NCI-H748 treated with DMSO at 0.1 percent for 48 hours (cell line): ENCODE measurements around the gene ANXA8.
"Not testable (repeated sequence)": the region's sequence is repeated elsewhere in the genome, so short reads cannot be mapped to it uniquely, and the experiment has no call there.

Experiments
- DNase-seq: peaks from one replicate; lab custom pipeline; 2025; lab: John Stamatoyannopoulos, UW

ANXA8 gene

DNA sequence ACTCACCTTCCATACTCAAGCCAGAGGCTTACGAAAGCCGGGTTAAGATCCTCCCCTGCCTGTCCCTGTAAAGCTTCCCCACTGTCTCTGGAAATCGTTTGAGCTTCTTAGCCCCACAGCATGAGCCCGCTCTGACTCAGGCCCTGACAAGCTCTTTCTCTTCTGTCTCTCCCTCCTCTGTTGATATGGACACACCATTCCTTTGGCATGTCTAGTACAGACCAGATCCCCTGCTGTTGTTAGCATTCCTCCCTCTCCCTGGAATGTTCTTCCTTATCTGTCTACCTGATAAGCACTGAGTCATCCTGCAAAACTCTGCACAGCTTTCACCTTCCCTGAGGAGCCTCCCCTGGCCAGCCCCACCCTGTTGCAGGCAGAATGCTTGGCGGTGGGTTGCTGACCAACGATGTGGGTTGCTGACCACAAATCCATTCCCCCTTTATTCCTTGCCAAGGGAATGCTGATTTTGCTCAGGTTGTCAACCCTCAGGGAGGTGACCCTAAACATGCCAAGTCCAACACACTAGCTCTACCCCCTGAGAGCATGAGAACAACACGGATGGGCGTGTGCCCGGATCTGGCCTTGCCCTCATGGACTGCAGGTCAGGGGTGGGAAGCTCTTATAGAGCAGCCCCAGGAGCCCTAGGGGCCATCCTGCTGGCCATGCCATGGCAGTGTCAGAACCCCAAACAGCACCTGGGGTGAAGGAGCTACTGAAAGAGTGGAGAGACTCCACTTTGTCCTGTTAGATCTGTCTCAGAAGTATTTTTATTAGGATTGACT lies 21.1 kb downstream of the ANXA8 start:
- DNase-seq: not testable (repeated sequence)

DNA sequence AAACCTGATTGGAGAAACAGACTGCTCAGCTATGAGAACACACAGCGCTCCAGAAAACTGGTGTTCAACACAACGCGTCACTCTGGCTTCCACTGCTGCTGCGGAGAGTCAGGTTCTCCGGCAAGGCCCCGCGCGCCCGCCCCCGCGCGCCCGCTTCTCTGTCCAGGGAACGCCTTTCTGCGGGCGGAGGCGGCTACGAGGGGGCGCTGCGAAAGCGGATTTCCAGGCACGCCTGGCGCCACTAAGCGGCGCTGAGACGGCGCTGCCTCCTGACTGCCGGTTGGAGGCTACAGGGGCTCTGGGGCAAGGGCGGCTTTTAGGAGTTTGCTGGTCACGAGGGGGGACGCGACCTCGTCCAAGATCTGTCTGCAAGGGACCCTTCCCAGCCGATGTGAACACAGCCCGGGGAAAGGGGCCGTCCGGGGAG lies 22.6 kb downstream of the ANXA8 start:
- DNase-seq: not testable (repeated sequence)

DNA sequence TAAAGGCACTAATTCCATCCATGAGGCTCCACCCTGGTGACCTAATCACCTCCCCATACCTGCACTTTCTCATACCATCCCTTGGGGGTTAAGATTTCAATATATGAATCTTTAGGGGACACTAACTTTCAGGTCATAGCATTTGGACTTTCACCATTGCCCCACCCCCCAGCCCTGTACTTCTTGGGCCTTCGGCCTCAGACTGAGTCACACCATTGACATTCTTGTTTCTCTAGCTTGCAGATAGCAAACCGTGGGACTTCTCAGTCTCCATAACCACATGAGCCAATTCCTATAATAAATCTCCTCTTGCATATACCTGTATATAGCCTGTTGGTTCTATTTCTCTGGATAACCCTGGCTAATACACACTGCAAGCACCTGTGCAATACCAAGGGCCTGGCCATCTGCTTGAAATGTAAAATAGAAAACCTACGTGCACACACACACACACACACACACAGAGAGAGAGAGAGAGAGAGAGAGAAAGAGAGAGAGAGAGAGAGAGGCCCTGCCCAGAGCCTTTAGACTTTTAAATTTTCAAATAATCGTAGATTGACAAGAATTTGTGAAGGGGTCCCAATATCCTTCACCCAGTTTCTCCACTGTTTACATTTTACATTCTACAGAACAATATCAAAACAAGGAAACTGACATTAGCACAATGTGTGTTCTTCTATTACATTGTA lies 25.3 kb downstream of the ANXA8 start:
- DNase-seq: no peak

DNA sequence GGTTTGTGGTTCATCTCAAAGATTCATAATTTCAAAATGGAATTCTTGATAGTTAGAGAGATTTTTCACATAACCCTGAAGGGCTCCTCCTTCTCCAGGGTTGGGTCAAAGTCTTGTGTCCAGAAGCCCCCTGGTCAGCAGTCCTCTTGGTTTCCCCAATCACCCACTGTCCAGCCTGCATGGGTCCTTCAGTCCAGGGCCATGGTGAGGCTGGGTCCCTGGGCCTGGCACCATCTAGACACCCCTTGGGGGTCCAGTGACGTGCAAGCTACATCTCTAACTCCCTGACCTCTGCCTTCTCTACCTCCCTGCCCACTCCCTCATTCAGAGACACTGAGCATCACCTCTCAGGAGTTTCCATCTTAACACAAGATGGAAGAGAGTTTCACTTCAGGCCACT lies 26.1 kb downstream of the ANXA8 start:
- DNase-seq: no peak

DNA sequence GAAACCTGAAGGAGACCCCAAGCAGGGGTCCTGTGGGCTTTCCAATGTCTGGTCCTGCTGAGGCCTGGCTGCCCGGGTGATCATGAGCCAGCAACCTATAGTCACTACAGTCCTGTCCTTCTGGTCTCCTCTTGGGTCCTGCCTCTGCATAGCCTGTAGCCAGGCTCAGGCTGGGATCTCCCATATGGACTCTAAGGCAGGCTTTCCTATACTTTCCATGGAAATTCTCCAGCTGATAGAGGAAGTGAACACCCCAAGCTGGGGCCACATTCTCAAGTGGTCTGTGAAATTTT lies 26.4 kb downstream of the ANXA8 start:
- no peak for DNase-seq

DNA sequence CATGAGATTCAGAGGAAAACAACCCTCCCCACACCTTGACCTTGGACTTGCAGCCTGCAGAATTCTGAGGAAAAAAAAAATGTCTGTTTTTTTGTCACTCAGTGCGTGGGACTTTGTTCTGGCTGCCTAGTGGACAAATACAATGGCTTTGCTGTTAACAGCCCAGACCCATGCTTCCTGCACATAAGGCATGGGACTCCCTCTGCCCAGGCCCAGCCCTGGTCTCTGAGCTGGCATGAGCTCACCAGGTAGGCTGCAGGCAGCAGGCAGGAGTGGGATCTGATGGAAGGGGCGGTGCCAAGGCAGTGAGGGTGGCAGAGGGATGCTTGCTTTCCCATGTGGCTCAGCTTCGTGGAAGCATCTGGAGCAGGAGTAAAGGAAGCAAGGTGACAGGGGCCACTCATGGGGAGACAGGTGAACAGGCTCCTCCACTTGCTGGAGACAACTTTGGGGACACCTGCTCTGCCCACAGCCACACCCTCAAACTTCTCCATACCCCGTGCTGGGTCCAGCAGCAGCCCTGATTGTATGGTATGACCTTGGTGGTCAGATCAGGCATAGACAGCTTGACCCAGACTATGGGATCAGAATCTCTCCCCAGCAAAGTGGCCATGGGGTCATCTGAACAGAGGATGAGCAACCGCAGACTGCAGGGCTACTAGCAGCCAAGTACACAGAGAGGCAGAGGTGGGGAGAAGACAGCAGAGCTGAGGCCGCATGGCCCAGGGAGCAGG lies 27.0 kb downstream of the ANXA8 start:
- DNase-seq: no peak

DNA sequence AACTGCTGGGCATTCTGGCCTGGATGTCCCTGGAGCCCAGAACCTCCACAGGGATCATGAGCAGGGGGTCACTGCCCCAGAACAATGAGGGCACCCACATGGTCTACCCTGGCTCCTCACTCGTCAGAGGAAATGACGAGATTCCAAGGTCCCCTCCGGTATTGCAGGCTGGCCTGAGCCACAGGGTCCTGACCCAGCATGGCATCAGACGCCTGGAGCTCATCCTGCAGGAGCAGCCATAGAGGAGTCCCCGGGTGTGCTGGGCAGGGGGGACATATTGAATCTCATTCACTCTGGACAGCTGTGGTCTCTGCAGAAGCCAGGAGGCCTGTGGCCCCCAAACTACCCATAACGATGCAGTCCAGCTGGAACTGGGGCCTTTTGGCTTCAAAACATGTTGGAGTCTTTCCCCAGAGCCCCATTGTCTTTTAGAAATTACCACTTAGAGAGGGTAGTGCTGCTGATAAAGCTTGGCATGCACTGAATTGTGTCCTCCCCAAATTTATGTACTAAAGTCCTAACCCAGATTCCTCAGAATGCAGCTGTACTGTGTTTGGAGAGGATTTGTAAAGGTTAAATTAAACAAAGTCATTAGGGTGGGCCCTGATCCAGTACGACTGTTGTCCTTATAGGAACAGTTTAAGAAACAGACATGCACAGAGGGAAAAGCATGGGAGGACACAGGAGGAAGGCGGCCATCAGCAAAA lies 27.7 kb downstream of the ANXA8 start:
- no peak for DNase-seq

DNA sequence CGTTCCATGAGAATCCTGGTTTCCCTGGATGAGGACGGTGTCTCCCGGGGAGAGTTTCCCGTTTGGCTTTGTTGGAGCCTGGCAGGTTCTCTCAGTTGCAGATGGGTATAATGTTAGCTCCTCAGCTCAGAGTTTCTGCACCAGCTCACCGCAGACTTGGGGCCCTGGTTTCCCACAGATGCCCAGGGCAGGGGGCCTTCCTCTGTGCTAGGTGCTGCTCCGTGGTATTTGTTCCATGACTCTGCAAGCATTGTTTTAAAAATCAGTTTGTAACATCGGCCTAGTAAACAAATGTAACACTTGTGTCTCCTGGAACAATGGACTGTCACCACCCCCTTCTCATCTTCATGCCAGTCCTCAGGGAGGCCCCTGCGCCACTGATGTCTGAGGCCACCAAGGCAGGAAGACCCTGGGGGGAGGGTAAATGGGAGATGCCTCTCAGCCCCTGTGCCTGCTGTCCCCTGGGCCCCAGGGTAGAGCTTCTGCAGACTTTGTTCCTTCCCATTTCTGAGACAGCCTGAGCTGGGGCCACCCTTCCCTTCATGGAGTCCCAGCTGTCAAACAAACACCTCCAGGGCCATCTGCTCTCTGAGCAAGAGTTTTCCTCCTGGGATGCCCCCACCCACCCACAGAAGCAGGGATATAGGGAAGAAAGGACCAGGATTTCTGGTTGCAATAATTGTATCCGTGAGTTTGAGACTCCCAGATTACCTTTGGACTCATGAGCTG lies 28.4 kb downstream of the ANXA8 start:
- DNase-seq: not testable (repeated sequence)

DNA sequence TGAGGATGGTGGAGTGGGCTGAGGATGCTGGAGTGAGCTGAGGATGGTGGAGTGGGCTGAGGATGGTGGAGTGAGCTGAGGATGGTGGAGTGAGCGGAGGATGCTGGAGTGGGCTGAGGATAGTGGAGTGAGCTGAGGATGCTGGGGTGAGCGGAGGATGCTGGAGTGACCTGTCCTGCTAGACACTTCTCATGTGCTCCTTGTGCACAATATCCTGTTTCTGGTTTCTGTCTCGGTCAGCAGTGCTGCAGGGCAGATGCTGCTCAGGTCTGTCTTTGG lies 29.2 kb downstream of the ANXA8 start:
- no peak for DNase-seq

DNA sequence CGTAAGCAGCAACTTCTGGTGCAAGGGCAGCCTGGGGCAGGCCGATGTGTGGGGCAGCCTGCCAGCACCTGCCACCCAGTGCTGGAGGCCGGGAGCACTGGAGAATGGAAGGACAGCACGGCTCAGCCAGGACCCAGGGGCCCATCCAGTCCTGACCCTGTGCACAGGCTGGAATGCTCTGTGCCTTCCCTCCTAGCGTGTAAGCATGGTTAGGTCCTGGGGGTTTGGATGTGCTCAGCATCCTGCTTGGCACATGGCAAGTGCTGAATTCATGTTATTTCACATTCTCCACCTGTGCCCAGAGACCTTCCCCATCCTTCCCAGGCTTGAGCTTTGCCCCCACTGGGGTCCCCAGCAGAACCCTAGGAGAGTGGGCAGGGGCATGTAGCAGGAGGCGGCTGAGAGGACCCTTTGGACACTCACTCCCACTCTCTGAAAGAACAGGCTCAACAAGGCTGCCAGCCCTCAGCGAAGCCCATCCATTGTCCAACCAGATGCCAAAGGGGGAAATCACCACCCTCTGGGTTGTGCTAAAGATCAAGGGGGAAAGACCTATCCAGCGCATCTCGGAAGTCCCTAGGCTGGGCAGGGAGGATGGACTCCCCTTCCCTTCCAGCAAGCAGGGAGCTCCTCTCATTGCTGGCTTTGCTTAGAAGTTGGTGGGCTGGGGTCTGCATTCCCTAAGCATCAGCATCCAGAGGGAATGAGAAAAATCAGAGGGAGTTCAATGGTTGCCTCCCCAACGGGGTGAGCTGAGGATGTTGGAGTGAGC lies 29.7 kb downstream of the ANXA8 start:
- no peak for DNase-seq

DNA sequence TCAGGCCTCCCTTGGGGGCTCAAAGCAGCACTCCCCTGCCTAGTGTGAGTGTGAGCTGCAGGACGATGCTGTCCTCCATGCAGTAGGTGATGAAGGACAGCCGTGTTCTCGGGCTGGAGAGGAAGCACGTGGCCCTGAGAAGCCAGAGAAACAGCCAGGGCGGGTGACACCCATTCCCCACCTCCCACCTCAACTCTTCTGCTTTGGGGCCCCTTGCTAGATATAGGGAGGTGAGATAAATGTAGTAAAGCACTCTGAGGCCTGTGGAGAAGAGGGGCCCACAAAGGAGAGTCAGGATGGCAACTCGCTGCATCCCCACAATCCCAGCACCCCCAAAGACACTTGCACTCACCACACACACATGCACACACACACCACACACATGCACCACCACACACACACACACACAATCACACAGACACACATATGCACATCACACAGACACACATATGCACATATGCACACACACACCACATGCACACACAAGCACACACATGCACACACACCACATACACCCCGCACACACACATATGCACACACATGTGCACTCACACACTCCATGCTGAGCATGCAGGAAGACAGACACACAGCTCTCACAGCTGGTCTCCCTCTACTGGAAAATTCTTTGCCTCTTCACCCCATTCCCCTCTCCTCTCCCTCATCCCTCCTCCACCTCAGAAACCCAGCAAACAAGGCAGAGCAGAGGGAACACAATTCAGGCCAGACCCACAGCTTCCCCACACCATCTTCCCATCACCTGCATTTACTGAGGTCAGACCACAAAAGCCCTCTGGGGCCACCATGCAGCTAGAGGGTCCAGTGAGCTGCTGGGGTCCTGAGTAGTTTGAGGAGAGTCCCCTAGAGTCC lies 30.5 kb downstream of the ANXA8 start:
- DNase-seq: no peak

DNA sequence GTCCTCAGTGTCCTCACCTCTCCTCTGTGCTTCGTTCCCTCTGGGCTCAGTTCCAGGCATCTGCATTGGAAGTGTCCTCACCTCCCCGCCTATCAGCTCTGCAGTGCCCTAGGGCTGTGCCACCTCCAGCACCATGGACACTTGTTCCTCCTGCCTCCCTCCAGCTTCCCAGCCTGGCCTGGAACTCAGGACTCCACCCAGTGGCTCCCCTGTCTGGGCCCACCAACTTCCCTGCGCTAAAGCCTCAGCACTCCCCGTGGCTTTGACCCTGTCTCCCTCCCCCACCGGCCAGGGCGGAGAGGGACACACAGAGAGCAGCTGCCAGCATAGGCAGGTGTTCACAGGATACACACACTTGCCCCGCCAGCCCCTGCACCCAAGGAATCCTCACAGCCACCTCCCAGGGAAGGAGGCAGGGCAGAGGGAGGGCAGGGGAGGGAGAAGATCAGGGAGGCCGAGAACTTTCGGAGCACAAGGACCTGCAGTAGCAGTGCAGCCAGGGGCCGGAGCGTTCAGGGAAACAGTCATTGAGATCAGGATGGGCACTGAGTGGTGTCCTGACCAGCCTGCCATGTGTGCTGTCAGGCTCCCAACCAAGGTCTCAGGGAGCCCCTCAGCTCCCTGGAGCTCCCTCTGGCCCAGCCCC lies 31.3 kb downstream of the ANXA8 start:
- DNase-seq: no peak

DNA sequence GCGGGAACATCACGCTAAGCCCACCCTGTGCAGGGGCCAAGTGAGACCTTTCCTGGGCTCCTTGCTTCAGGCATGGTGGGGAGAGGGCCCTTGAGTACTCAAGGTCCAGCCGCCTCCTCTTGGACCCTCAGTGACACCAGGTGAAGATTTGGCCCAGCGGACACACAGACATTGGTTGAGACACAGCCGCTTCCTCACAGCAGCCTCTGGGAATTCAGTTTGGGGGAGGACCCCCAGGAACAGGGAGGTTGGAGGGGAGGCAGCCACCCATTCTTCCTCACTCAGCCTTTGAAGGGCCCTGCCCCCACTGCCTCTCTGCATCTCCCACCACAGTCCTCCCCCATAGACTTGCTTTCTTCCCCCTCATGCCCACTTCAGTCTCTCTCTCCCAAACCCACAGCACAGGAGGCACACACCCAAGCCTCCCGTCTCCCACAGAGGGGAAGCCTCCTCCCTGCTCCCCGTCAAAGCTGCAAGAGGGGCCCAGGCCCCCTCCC lies 31.9 kb downstream of the ANXA8 start:
- no peak for DNase-seq

DNA sequence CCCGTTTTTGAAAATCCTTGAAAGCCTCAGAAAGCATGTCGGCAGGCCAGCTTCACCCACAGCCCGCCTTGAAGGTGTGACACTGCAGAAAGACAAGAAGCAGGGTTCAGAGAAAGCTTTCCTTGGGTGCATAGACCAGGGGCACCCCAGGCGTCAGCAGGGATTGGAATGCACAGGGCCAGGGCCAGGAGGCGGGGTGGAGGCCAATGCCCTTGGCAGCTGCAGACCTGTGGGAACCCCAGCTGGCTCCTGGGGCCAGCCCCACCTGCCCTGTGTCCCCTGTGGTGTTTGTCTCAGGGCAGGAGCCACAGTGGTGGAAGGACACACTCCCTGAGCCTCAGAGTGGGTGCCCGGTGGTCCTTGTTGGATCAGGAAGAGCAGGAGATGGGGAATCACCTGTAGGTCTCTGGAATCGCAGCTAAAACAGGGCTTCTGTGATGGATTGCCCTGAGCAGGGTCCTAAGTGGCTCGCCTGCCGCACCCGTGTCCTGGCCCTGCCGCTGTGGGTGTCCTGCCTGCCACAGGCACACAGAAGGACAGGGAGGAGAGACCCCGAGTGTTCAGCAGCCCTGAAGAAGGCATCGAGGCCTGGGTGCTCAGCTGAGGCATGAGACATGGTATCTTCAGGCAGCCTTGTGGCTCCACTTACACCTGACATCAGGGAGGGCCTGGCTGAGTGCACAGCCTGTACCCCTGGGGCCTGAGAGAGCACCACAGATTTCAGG lies 32.5 kb downstream of the ANXA8 start:
- DNase-seq: no peak

DNA sequence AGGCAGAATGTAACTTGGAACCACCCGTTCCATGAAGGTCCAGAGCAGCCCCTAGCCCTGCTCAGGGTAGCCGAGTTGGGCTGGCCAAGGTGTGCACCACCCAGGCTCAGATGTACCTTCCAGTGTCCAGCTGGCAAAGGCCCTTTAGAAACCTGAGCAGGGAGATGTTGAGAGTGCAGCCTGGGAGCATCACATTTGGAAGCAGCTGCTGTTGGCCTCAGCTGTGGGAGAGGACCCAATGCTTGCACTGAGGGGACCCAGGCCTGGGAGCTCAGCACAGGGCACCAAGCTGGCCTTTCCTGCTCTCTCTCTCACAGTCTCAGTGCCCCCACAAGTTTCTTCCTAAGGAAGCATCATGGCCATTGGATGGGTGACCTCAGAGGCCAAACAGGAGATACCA lies 33.5 kb downstream of the ANXA8 start:
- DNase-seq: no peak

DNA sequence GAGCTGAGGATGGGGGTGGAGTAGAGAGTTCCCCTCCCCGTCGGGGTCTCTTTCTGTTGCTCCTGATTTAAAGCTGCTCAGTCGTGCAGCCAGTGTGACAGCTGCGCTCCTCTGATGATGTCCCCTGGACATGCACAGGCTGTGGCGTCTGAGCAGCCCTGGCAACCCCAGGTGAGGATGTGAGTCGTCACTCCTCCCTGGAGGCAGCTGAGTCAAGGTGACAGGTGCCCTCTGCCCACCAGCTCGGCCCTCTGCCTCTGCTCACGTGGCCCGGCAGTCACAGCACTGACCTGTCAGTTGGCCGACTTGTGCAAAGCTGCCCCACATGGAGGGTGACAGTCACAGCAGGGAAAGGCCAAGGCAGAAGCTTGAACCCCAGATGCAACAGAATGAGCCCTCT lies 33.9 kb downstream of the ANXA8 start:
- no peak for DNase-seq

DNA sequence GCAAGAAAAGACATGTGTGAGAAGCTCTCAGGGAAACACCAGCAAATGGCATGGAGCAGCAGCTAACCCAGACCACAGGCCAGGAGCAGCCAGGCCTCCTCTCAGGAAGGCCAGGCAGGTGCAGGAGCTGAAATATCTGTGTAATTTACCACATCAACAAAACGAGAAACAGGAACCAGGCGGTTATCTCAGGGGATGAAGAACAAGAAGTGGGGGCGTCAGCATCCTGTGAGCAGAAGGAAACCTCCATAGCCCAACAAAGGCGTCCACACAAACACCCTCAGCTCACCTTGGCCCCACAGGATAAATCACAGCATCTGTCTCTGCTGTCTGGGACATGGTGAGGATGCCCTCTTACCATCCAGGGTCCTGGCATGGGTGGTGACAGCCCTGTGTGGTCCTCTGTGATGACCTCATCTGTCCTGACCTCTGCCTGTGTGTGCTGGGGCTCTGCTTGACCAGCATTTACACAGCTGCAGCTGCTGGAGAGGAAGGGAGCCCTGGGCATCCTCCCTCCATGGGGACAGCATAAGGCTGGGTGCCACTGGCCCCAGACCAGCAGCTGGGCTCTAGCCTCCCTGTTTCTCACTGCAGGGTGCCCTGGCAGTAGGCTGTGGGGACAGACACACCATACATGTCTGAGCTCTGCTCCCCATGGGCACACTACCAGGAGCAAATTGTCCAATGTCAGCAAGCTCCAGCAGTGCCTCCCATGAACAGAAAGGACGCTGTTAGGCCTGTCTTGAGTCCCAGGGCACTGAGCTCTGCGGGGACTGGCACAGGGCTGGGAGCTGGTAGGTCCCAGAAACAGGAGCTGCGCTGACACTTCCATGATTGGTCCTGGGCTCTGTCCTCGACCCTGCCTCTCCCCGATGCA lies 34.6 kb downstream of the ANXA8 start:
- DNase-seq: no peak

DNA sequence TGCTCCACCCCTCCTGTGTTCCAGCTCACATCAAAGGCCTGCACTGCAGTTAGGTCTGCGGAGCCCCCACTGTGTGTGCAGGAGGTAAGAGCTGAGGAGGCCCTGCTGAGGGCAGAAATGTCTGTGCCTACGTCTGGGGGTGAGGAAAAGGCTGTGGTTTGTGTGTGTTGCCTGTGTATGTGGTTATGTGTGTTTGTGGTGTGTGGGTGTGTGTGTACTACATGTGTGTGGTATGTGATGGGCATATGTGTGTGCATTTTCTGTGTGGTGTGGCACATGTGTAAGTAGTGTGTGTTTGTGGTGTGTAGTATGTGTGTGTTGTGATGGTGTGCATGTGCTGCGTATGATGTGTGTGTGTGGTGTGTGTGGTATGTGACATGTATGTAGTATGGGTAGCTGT lies 36.2 kb downstream of the ANXA8 start:
- no peak for DNase-seq
